ENCODE results near the gene MDM4. TPM values are rescaled to one million over a fixed set of nuclear protein-coding genes. Genes with fewer than 3 reads are reported as not detected.

MDM4 gene
- total and polyA plus RNA-seq, 8 donors = 13.5 to 53.0 (median 35.9) TPM

- intact Hi-C loops (cut with DNase I) = no loop called here
- Histone ChIP-seq H3K4me1 (no peaks in the 10 kb centered on the region), H3K9me3 (no peaks in the 10 kb centered on the region), H3K27me3 (no peaks in the 10 kb centered on the region), H3K27ac (no peak overlapping the region), H3K4me3 (no peak overlapping the region), H3K36me3 (no peaks in the 10 kb centered on the region)
- no peak for TF ChIP-seq CTCF (IDR thresholded peaks at IDR 0.05)
- FAIRE-seq (no peak), DNase-seq (no peak), ATAC-seq (no peak)
- 87 to 90% methylated on average over 8 of the region's 8 CpGs for WGBS, 2 donors
Observed at GRCh38 chr1:204589409-204590038, 73.3 kb downstream of the MDM4 start.

GRCh38 chr1:204591473-204592090 lies 75.4 kb downstream of the MDM4 start:
- H3K4me1 ChIP-seq = no peaks in the 10 kb centered on the region
- no peak for ATAC-seq
- no peak for DNase-seq
- no peak for TF ChIP-seq CTCF (IDR thresholded peaks at IDR 0.05)
- no peak overlapping the region for H3K4me3 ChIP-seq
- whole genome bisulfite sequencing, 2 donors = 42 to 52% methylated on average over 3 of the region's 3 CpGs
- no peaks in the 10 kb centered on the region for H3K9me3 ChIP-seq
- no peaks in the 10 kb centered on the region for H3K27me3 ChIP-seq
- intact Hi-C loops (cut with DNase I) = no loop called here
- H3K27ac ChIP-seq = no peak overlapping the region
- no peaks in the 10 kb centered on the region for H3K36me3 ChIP-seq
- no peak for FAIRE-seq

DNA sequence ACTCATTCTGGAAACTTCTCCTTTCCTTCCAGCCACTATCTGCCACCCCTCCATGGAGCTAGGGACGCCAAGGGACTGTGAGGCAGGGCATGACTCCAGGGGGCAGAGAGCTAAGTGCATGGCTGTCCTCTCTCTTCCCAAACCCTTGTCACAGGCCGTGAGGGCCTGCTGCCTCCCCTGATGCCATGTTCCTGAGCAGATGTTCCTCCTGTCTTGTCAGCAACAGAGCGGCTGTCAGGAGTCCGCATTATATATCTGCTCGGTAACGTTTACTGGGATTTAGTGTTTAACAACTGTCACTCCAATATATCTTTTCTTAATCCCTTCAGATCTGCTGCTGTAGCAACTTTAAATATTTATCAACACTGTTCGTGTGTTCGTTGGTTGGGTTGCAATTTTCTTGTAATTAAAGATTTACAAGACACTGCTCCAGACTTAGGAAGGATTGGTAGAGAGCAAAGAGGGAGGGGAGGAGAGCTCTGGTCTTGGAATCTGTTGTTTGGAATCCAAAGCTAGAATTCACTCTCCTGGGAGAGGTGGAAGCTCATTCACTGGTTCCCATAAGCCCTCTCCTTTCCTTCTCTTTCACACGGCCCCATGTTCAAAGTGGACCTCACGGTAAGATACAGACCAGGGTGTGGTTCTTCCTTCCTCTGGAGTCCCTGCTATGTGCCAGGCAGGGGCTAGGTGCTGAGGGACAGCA lies 76.2 kb downstream of the MDM4 start:
- WGBS, 2 donors = 68% methylated on average over 10 of the region's 10 CpGs

GRCh38 chr1:204598319-204598969 lies 82.2 kb downstream of the MDM4 start:
- no peak for DNase-seq
- ATAC-seq = no peak
- H3K9me3 ChIP-seq = no peaks in the 10 kb centered on the region
- H3K36me3 ChIP-seq = no peaks in the 10 kb centered on the region
- intact Hi-C loops (cut with DNase I) = no loop called here
- H3K27me3 ChIP-seq = no peaks in the 10 kb centered on the region
- FAIRE-seq = no peak
- TF ChIP-seq CTCF (IDR thresholded peaks at IDR 0.05) = no peak
- no peaks in the 10 kb centered on the region for H3K4me1 ChIP-seq
- H3K4me3 ChIP-seq = no peak overlapping the region
- H3K27ac ChIP-seq = no peak overlapping the region
- WGBS, 2 donors = 82 to 87% methylated on average over 4 of the region's 4 CpGs

More for the DNA sequence above, 76.2 kb downstream of the MDM4 start:
- Histone ChIP-seq H3K27me3 (no peaks in the 10 kb centered on the region), H3K27ac (no peak overlapping the region), H3K9me3 (no peaks in the 10 kb centered on the region), H3K4me1 (no peaks in the 10 kb centered on the region), H3K36me3 (no peaks in the 10 kb centered on the region), H3K4me3 (no peak overlapping the region)
- no peak for DNase-seq
- TF ChIP-seq CTCF (IDR thresholded peaks at IDR 0.05) = no peak
- ATAC-seq = no peak
- intact Hi-C loops (cut with DNase I) = no loop called here
- no peak for FAIRE-seq
